GM12874 (cell line): ENCODE results near the gene PTPRE.

Source experiments
- CTCF ChIP-seq: IDR thresholded peaks from 2 replicates; pipeline ENCODE4 v1.5.1; 2011; ENCODE audit warnings: low read depth, mild to moderate bottlenecking, control low read depth, low read length, moderate library complexity; ENCODE audit not compliant: insufficient read depth

PTPRE gene

GRCh38 chr10:127978481-127978880 lies 71.6 kb downstream of the PTPRE start:
- TF ChIP-seq CTCF: no peak

- TF ChIP-seq CTCF: no peak
These were observed 72.1 kb downstream of the PTPRE start for GRCh38 chr10:127979045-127979444.

- TF ChIP-seq CTCF: no peak
These were observed 72.7 kb downstream of the PTPRE start for GRCh38 chr10:127979566-127979965.

GRCh38 chr10:127980898-127981297 lies 74.0 kb downstream of the PTPRE start:
- TF ChIP-seq CTCF: no peak

GRCh38 chr10:127982601-127983000 lies 75.7 kb downstream of the PTPRE start:
- no peak for TF ChIP-seq CTCF

GRCh38 chr10:127983344-127984100 lies 76.6 kb downstream of the PTPRE start:
- TF ChIP-seq CTCF: no peak

GRCh38 chr10:127984945-127985344 lies 78.0 kb downstream of the PTPRE start:
- no peak for TF ChIP-seq CTCF
